GM12801 (cell line): ENCODE measurements around the gene SMARCD2.

ENCODE experiments used
- CTCF ChIP-seq: IDR thresholded peaks from one replicate; pipeline ENCODE4 v1.5.1; 2011; ENCODE audit warnings: control low read depth; ENCODE audit not compliant: insufficient read length; ENCODE audit errors: extremely low read depth

Gene SMARCD2

DNA sequence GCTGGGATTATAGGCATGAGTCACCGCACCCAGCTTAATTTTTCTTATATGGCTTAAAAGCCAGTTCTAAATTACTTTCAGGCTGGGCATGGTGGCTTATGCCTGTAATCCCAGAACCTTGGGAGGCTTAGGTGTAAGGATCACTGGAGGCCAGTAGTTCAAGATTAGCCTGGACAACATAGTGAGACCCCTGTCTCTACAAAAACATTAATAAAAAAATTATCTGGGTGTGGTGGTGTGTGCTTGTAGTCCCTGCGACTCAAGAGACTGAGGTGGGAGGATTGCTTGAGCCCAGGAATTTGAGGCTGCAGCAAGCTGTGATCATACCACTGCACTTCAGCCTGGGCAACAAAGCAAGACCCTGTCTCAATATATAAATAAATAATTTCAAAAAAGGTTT lies 10.8 kb upstream of the SMARCD2 start:
- no peak for TF ChIP-seq CTCF

- no peak for TF ChIP-seq CTCF
These were observed 7.9 kb upstream of the SMARCD2 start for GRCh38 chr17:63850401-63850800.

GRCh38 chr17:63848834-63849689 lies 6.6 kb upstream of the SMARCD2 start:
- TF ChIP-seq CTCF: no peak

- no peak for TF ChIP-seq CTCF
These were observed 5.2 kb upstream of the SMARCD2 start for GRCh38 chr17:63847525-63848249.

DNA sequence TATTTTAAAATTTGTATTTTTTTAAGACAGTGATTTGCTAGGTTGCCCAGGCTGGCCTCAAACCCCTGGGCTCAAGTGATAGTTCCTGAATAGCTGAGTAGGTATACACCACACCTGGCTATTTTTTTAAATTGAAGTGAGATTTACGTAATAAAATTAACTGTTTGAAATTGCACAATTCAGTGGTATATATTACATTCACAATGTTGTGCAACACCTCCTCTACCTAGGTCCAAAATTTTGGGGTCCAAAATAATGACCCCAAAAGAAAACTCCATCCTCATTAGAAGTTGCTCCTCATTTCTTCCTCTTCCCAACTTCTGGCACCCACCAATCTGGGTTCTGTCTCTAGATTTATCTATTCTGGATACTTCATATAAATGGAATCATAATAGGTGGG lies 3.0 kb upstream of the SMARCD2 start:
- TF ChIP-seq CTCF: no peak

GRCh38 chr17:63843910-63844677 lies 1.6 kb upstream of the SMARCD2 start:
- TF ChIP-seq CTCF: no peak

GRCh38 chr17:63842173-63842539 lies 329 bp downstream of the SMARCD2 start:
- TF ChIP-seq CTCF: no peak
